Thymus (tissue), 11 donors: ENCODE measurements around the gene GGT6. TPM values are rescaled to one million over a fixed set of nuclear protein-coding genes. Genes with fewer than 3 reads are reported as not detected.
A peak's percentile ranks its signal among the peaks of the same experiment; 100 is the strongest.

ENCODE experiments used
- DNase-seq, 9 donors: peaks; one replicate each; pipeline ENCODE4 v3.0.0-alpha.2; 2013; ENCODE audit warnings: low spot score in 9 of 9, low read depth in 6 of 9, missing footprints in 1 of 9
- H3K27ac ChIP-seq, 2 donors: one replicate each; pipeline ENCODE4 v1.5.1; 2013; ENCODE audit warnings: control low read depth in 1 of 2, low read depth in 1 of 2, low read length in 1 of 2, mild to moderate bottlenecking in 1 of 2, moderate library complexity in 1 of 2
- H3K27me3 ChIP-seq, 2 donors: one replicate each; pipeline ENCODE4 v1.5.1; 2013; ENCODE audit warnings: low read length in 1 of 2; ENCODE audit not compliant: control insufficient read depth in 2 of 2, insufficient read depth in 1 of 2
- H3K36me3 ChIP-seq, 2 donors: one replicate each; pipeline ENCODE4 v1.5.1; 2013; ENCODE audit warnings: low read length in 1 of 2, mild to moderate bottlenecking in 1 of 2, moderate library complexity in 1 of 2; ENCODE audit not compliant: control insufficient read depth in 2 of 2, insufficient read depth in 2 of 2
- H3K4me1 ChIP-seq, 2 donors: one replicate each; pipeline ENCODE4 v1.5.1; 2013; ENCODE audit warnings: low read length in 2 of 2; ENCODE audit not compliant: control insufficient read depth in 2 of 2, insufficient read depth in 2 of 2
- H3K4me3 ChIP-seq, 2 donors: one replicate each; pipeline ENCODE4 v1.5.1; 2013; ENCODE audit warnings: low read length in 2 of 2, control low read depth in 1 of 2, mild to moderate bottlenecking in 1 of 2
- H3K9me3 ChIP-seq, 2 donors: one replicate each; pipeline ENCODE4 v1.5.1; 2013; ENCODE audit warnings: low read length in 1 of 2, mild to moderate bottlenecking in 1 of 2; ENCODE audit not compliant: control insufficient read depth in 2 of 2, insufficient read depth in 1 of 2
- WGBS: extraction: QIAGEN DNeasy Blood & Tissue Kit; methylation state at CpG from one replicate; pipeline ENCODE4 v1.1.7; 2013; 5-methylcytosine and 5-hydroxymethylcytosine counted together
- polyA plus RNA-seq: library from polyadenylated mRNA; stranded (reverse); fragments of 200-250 nt; gene quantifications from one replicate; pipeline ENCODE4 v1.2.3, GENCODE V29; 2013
- total RNA-seq: library from RNA; stranded (reverse); fragments of 120-200 nt; gene quantifications from one replicate; pipeline ENCODE4 v1.2.4, GENCODE V29; 2013
- donor health status: healthy.

Gene GGT6
- total and polyA plus RNA-seq, 2 donors = 0.90 to 3.7 TPM

DNA sequence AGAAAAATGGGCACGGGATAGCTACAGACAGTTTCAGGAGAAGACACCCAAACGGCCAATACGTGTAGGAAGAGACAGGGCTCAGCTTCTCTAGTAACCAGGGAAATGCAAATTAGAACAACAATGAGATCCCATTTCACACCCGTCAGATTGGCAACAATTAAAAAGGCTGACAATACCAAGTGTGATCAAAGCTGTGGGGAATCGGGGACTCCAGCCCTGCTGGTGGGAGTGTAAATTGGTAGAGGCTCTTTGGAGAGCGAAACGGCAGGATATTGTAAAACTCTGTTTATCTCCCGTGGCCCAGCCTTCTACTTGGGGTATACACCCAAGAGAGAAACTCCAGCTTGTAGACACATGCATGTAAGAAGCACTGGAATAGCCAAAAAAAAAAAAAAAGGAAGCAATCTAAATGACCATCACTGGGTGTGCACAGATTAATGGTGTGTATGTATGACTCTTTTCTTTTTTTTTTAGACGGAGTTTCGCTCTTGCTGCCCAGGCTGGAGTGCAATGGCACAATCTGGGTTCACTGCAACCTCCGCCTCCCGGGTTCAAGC lies 32.7 kb downstream of the GGT6 start:
- Histone ChIP-seq H3K27me3 (no peaks in the 10 kb centered on the region), H3K9me3 (no peaks in the 10 kb centered on the region), H3K4me3 (no peak overlapping the region), H3K36me3 (no peaks in the 10 kb centered on the region), H3K4me1 (no peaks in the 10 kb centered on the region), H3K27ac (no peak overlapping the region)
- 93% methylated on average over 12 of the region's 12 CpGs for WGBS
- no peak for DNase-seq

DNA sequence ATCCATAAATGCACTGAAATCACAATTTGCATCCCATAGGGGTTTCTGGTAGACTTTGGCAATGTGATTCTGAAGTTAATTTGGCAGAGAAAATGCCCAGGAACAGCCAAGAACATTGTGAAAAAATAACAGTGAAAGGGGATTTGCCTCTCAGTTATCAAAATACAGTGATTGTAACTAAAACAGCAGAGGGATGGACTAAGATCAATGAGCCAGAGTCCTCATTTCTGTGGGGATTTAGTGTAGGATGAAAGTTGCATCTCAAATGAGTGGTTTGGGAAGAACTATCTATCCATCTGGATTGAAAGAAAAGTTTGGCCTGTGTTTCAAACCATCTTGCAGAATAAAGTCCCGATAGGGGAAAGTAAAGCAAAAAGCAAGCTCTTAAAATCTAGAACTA lies 33.2 kb downstream of the GGT6 start:
- Histone ChIP-seq H3K4me3 (no peak overlapping the region), H3K27me3 (no peaks in the 10 kb centered on the region), H3K4me1 (no peaks in the 10 kb centered on the region), H3K27ac (no peak overlapping the region), H3K36me3 (no peaks in the 10 kb centered on the region), H3K9me3 (no peaks in the 10 kb centered on the region)
- 89% methylated on average over 1 of the region's 1 CpG for WGBS
- DNase-seq = no peak

DNA sequence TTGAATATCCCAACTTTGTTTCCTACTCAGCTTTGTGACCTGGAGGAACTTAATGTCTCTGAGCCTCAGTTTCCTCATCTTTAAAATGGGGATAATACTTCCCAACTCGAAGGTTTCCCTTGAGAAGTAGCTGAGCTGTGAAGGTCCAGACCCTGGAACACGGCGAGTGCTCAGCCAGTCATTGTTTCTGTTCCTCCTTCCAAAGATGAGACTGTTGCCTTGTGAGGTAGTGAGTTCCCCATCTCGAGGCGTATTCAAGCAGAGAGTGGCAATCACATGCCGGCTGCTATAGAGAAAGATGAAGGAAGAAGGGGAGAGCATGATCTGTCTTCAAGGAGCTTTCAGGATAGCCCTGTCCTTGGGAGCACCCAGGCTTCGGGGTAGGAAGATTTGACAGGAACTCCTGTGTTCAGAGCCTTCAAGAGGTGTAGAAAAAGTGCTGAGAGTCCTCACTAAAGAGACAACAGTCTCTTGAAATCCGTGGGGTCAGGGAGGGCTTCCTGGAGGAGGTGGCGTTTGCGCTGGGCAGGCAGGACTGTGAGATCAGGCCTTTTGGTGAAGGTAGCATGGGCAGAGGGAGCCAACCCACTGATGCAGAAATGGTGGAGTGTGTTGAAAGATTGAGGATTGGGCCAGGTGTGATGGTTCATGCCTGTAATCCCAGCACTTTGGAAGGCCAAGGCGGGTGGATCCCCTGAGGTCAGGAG lies 34.5 kb downstream of the GGT6 start:
- no peak overlapping the region for H3K27ac ChIP-seq

DNA sequence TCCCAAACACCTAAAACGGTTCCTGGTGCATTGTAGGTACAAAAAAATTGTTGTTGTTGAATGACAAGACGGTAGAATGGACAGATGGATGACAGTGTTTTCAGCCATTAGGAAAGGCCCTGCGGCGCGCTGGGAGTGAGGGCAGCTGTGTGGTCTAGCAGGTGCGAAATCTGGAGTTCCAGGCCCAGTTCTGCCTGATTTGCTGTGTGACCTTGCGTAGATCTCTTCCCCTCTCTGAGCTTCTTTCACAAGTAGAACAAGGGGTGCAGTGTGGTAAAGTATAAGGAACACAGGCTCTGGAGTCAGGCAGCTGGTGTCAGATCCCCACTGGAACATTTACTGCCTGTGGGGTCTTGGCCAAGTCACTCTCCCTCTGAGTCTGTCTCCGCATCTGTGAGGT lies 36.4 kb downstream of the GGT6 start:
- Histone ChIP-seq H3K36me3 (no peaks in the 10 kb centered on the region), H3K4me1 (peaks cover 0 to 8% of the 10 kb centered on the region in 2 donors), H3K4me3 (no peak overlapping the region), H3K27ac (no peak overlapping the region), H3K27me3 (no peaks in the 10 kb centered on the region), H3K9me3 (no peaks in the 10 kb centered on the region)
- 99% methylated on average over 8 of the region's 8 CpGs for WGBS
- no peak for DNase-seq

More for the DNA sequence above, 34.5 kb downstream of the GGT6 start:
- Histone ChIP-seq H3K9me3 (no peaks in the 10 kb centered on the region), H3K27me3 (no peaks in the 10 kb centered on the region), H3K4me3 (no peak overlapping the region), H3K36me3 (no peaks in the 10 kb centered on the region), H3K4me1 (no peaks in the 10 kb centered on the region)
- WGBS = 96% methylated on average over 11 of the region's 11 CpGs
- no peak for DNase-seq

DNA sequence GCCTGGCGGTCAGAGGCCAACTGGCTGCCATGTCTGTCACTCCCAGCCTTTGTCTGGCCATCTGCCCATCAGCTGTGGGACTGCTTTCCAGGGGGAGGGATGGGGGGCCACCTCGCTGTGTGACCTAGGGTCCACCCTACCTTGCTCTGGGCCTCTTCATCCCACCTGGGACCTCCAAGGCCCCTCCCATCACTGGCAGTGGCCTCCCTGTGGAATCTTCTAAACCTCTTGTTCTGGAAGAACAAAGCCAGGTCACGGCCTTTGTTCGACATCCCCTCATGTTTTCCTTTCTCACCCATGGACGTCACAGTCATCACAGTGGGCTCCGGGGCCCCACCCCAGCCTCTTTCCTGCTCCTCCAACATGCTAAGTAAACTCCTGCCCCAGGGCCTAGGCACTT lies 37.7 kb downstream of the GGT6 start:
- Histone ChIP-seq H3K36me3 (no peaks in the 10 kb centered on the region), H3K4me1 (peaks cover 0 to 10% of the 10 kb centered on the region in 2 donors), H3K27ac (no peak overlapping the region), H3K27me3 (no peaks in the 10 kb centered on the region), H3K4me3 (no peak overlapping the region), H3K9me3 (no peaks in the 10 kb centered on the region)
- 97% methylated on average over 6 of the region's 6 CpGs for WGBS
- no peak for DNase-seq

DNA sequence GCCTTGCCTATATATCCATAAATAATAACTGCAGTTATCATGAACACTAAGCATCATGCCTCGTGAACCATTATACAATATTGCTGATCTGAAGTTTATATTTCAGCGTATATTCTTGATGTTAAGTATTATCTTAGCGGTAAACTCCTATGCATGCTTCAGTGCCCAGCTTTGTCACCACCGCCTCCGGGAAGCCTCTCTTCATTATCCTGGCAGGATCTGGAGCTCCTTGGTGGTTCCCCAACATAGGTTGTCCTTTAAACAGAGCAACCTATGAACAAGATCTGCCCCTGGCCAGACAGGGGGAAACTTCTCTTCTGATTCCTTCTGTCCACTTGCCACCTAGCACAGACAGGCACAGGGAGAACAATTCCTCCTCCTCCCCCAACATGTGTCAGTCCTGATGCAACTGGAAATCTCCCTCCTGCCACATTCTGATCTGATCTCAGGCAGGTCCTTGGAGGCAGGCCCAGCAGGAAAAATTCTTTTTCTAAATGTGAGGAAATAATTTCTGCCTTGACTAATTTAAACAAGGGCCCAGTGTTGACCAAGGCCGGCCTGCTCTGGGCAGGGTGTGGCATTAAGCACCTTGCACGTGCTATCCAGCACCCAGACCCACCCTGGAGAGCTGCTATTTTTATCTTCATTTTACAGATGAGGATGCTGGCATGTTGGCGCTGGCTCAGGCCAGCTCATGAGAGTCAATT lies 39.3 kb downstream of the GGT6 start:
- H3K9me3 ChIP-seq = no peaks in the 10 kb centered on the region
- WGBS = 97% methylated on average over 8 of the region's 8 CpGs
- peaks cover 0 to 15% of the 10 kb centered on the region in 2 donors for H3K4me1 ChIP-seq
- no peaks in the 10 kb centered on the region for H3K27me3 ChIP-seq
- H3K27ac ChIP-seq = no peak overlapping the region
- no peak for DNase-seq
- H3K36me3 ChIP-seq = no peaks in the 10 kb centered on the region
- no peak overlapping the region for H3K4me3 ChIP-seq

DNA sequence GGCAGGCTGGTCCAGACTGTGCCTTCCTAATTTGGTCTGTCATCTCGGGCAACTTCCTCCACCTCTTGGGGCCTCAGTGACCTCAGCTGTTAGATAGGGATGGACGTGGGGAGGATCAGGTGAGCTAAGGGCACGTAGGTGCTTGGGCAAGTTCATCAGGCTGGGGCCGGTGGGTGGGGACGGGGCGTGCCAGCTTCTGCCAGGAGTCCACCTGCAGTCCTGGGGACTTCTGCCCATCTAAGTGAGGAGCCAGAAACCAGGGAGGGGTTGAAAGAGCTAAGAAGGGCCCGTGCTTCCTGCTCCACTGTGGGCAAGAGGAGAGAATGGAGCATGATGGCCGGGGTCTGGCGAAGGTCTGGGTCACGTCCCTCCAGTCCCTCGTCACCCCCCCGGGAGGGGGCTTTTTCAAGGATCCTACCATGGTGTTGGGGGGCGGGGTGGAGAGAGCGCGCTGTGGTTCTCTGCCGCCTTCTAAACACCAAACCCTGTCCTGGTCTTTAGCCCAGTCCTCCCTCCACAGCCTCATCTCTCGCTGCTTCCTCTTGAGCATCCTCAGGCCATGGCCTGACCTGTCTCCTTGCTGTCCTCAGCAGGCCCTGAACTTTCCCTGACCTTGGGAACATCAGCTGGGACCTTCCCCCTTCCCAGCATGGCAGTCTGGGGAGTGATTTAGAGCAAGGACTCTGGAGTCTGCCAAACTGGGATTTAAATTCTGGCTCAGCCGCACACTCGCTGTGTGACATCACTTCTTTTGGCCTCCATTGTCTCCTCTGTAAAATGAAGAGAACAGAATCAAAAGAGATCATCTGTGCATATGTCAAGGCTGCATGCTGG lies 40.1 kb downstream of the GGT6 start:
- DNase-seq = no peak
- no peak overlapping the region for H3K4me3 ChIP-seq
- H3K27ac ChIP-seq = peak overlapping the region in 1 of 2 donors; percentile 15
- no peaks in the 10 kb centered on the region for H3K9me3 ChIP-seq
- peaks cover 0 to 15% of the 10 kb centered on the region in 2 donors for H3K4me1 ChIP-seq
- H3K27me3 ChIP-seq = no peaks in the 10 kb centered on the region
- no peaks in the 10 kb centered on the region for H3K36me3 ChIP-seq
- WGBS = 96% methylated on average over 19 of the region's 19 CpGs

DNA sequence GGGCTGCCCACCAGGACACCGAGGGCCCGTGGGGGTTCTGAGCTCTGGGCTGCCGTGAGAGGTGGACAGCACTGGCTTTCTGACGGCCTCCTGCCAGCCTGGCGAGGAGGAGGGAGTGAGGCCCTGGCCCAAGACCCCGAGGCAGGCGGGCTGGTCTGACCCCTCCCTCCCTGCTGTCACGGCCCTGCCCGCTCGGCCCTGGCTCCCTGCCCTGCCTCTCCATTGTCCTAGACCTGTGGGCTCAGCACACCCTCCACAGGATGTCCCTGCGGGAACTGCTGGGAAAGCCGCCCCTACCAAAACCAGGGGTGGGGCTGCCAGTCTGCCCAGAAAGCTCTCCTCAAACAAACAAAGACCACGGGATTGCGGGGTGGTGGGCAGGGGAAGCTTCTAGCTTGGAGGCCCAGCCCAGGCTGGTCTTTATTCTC lies 41.0 kb downstream of the GGT6 start:
- Histone ChIP-seq H3K27me3 (no peaks in the 10 kb centered on the region), H3K4me3 (no peak overlapping the region), H3K27ac (peak overlapping the region in 1 of 2 donors; percentile 50), H3K36me3 (no peaks in the 10 kb centered on the region), H3K4me1 (peaks cover 0 to 15% of the 10 kb centered on the region in 2 donors), H3K9me3 (no peaks in the 10 kb centered on the region)
- no peak for DNase-seq
- 95% methylated on average over 14 of the region's 14 CpGs for WGBS
